Measurements from ENCODE around the gene TMEM87B.
"Not testable (repeated sequence)": the region's sequence is repeated elsewhere in the genome, so short reads cannot be mapped to it uniquely, and the experiment has no call there.

Gene TMEM87B

GRCh38 chr2:112034924-112035323 lies 20.1 kb upstream of the TMEM87B start:
- DNase-seq = no peak

GRCh38 chr2:112035786-112036185 lies 19.3 kb upstream of the TMEM87B start:
- DNase-seq = no peak

- DNase-seq = not testable (repeated sequence)
These were observed 15.5 kb upstream of the TMEM87B start for GRCh38 chr2:112039556-112039955.

GRCh38 chr2:112040066-112040465 lies 15.0 kb upstream of the TMEM87B start:
- DNase-seq = not testable (repeated sequence)

- DNase-seq = not testable (repeated sequence)
These were observed 13.6 kb upstream of the TMEM87B start for GRCh38 chr2:112041460-112041859.

- no peak for DNase-seq
These were observed 9.5 kb upstream of the TMEM87B start for GRCh38 chr2:112045446-112046014.

- no peak for DNase-seq
These were observed 8.8 kb upstream of the TMEM87B start for GRCh38 chr2:112046231-112046630.

- DNase-seq = no peak
These were observed 7.4 kb upstream of the TMEM87B start for GRCh38 chr2:112047537-112048235.

GRCh38 chr2:112048236-112048592 lies 6.9 kb upstream of the TMEM87B start:
- DNase-seq = no peak

GRCh38 chr2:112048887-112049286 lies 6.2 kb upstream of the TMEM87B start:
- peak; percentile 59 for DNase-seq

GRCh38 chr2:112050316-112050715 lies 4.8 kb upstream of the TMEM87B start:
- DNase-seq = no peak

GRCh38 chr2:112053917-112054846 lies 887 bp upstream of the TMEM87B start:
- DNase-seq = peak; percentile 95

GRCh38 chr2:112055730-112056625 lies 909 bp downstream of the TMEM87B start:
- DNase-seq = peak; percentile 42

GRCh38 chr2:112056626-112056987 lies 1.5 kb downstream of the TMEM87B start:
- DNase-seq = no peak

GRCh38 chr2:112059671-112060070 lies 4.6 kb downstream of the TMEM87B start:
- DNase-seq = no peak

- DNase-seq = no peak
These were observed 6.2 kb downstream of the TMEM87B start for GRCh38 chr2:112061299-112061698.

- no peak for DNase-seq
These were observed 6.8 kb downstream of the TMEM87B start for GRCh38 chr2:112061840-112062239.

GRCh38 chr2:112062894-112063293 lies 7.8 kb downstream of the TMEM87B start:
- no peak for DNase-seq

GRCh38 chr2:112065486-112065885 lies 10.4 kb downstream of the TMEM87B start:
- DNase-seq = no peak

GRCh38 chr2:112065966-112066365 lies 10.9 kb downstream of the TMEM87B start:
- DNase-seq = no peak

- DNase-seq = not testable (repeated sequence)
These were observed 14.7 kb downstream of the TMEM87B start for GRCh38 chr2:112069794-112070193.

GRCh38 chr2:112073875-112074274 lies 18.8 kb downstream of the TMEM87B start:
- DNase-seq = no peak

GRCh38 chr2:112074506-112074905 lies 19.4 kb downstream of the TMEM87B start:
- no peak for DNase-seq
